ENCODE measurements around the gene CCDC97.

DNA sequence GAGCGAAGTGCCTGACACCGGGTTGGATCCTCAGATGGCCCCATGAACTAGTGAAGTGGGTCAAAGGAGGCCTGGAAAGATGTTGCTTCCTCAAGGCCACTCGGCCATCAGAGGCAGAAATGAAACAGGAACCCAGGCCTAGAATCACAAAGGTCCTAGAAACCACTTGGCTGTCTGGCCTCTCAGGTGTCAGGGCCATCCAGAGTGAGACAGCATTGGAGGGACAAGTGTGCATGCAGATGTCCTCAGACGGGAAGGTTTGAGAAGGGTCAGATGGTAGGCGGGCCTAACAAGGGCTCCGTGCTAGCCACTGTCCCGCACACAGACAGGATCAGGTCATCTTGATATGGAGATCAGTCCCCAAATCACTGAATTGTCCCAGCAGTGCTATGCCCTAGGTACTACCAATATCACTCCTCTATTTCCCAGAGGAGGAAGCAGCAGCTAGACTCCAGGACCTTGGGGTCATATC, 14.3 kb downstream of the CCDC97 start:
- TF ChIP-seq POLR2A (IDR thresholded peaks at IDR 0.05) (no peak), POLR2AphosphoS5 (IDR thresholded peaks at IDR 0.05) (no peak), EP300 (IDR thresholded peaks at IDR 0.05; ENCODE audit: low read depth) (no peak)
- TF ChIP-seq, protein P1, sequence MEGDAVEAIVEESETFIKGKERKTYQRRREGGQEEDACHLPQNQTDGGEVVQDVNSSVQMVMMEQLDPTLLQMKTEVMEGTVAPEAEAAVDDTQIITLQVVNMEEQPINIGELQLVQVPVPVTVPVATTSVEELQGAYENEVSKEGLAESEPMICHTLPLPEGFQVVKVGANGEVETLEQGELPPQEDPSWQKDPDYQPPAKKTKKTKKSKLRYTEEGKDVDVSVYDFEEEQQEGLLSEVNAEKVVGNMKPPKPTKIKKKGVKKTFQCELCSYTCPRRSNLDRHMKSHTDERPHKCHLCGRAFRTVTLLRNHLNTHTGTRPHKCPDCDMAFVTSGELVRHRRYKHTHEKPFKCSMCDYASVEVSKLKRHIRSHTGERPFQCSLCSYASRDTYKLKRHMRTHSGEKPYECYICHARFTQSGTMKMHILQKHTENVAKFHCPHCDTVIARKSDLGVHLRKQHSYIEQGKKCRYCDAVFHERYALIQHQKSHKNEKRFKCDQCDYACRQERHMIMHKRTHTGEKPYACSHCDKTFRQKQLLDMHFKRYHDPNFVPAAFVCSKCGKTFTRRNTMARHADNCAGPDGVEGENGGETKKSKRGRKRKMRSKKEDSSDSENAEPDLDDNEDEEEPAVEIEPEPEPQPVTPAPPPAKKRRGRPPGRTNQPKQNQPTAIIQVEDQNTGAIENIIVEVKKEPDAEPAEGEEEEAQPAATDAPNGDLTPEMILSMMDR (IDR thresholded peaks at IDR 0.05) = no peak
